Measurements from ENCODE around the gene CIITA. TPM values are rescaled to one million over a fixed set of nuclear protein-coding genes. Genes with fewer than 3 reads are reported as not detected.

Gene CIITA
- total and polyA plus RNA-seq, 9 of the 15 experiments (the other 6 are each of a cell fraction or from before 2014, with no cell fraction given) = 0.01 to 0.20 (median 0.11) TPM; not detected in 4

DNA sequence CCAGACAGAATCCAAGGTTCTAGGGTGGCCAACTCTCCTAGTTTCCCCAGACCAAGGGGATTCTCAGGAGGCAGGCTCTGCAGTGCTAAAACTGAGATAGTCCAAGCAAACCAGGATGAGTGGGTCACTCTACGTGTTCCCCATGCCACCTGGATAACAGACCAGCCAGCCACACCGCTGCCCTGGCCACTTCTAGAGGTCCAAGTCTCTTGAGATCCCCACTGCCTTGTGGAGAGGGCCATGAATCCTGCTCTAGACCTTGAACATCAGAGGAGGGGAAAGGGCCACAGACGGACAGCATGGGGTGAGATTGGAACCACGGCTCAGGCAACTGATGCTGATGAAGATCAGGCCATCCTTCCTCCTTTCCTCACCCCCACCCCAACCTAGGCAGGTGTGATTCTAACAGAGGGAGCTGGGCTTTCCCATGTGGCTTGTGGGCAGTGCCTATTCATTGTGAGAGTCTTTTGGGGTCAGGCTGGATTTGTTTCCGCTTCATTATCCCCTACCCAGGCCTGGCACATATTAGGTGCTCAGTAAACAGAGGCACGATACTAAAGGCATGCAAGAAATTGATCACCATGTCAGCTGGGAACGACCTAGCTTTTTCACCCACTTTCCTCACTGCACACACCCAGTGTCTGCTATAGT is 41.6 kb upstream of the CIITA start:
- 0% methylated on average over 6 of the region's 7 CpGs for WGBS (ENCODE audit: insufficient coverage, low coverage, missing lambda C conversion rate)
- CTCF ChIA-PET (ENCODE audit: low intra/inter-chr PET ratio) = no interaction called here
- Histone ChIP-seq H3K27ac (ENCODE audit: extremely low read depth, low read depth, low read length) (no peak overlapping the region), H3K9ac (ENCODE audit: insufficient read depth in 1 of 2, low read depth in 2 of 2, low read length in 2 of 2) (no peak overlapping the region), H3K4me1 (replicated peaks in 1 of 2; ENCODE audit: control insufficient read depth in 2 of 2, insufficient read depth in 2 of 2, low read length in 2 of 2) (no peaks in the 10 kb centered on the region), H3K36me3 (ENCODE audit: control insufficient read depth, insufficient read depth, low read length) (no peaks in the 10 kb centered on the region), H3K4me2 (ENCODE audit: insufficient read depth, low read length) (no peak overlapping the region), H3K79me2 (ENCODE audit: control insufficient read depth, insufficient read depth, low read length) (no peaks in the 10 kb centered on the region), H4K20me1 (replicated peaks; ENCODE audit: control insufficient read depth, insufficient read depth, low read length) (no peaks in the 10 kb centered on the region), H3K4me3 (no peak overlapping the region), H3K9me1 (ENCODE audit: control insufficient read depth, insufficient read depth, low read length) (no peaks in the 10 kb centered on the region), H3K9me3 (replicated peaks; ENCODE audit: control insufficient read depth, insufficient read depth, low read depth, low read length) (no peaks in the 10 kb centered on the region), H2AFZ (ENCODE audit: low read depth, low read length) (no peak overlapping the region), H3K27me3 (ENCODE audit: control insufficient read depth in 2 of 2, insufficient read depth in 2 of 2, low read length in 2 of 2) (peaks cover 12 to 16% of the 10 kb centered on the region in 2 experiments; a peak in 4 of 5 replicates)
- BruUV-seq (replicated peaks) = no TSS peak
- in situ Hi-C loops (cut with MboI) = no loop called here
- TF ChIP-seq KLF13 (tag; IDR thresholded peaks at IDR 0.05; ENCODE audit: borderline replicate concordance, low read depth) (no peak), ZNF146 (CRISPR knock-in tag; IDR thresholded peaks at IDR 0.05; ENCODE audit: unreplicated experiment) (no peak), BHLHE40 (IDR thresholded peaks at IDR 0.05; ENCODE audit: low read length) (no peak), LCOR (CRISPR knock-in tag; IDR thresholded peaks at IDR 0.05) (no peak), SREBF2 (CRISPR knock-in tag; IDR thresholded peaks at IDR 0.05) (no peak), SMARCC2 (IDR thresholded peaks at IDR 0.05; ENCODE audit: low read depth) (no peak)
- TF ChIP-seq, protein P1, sequence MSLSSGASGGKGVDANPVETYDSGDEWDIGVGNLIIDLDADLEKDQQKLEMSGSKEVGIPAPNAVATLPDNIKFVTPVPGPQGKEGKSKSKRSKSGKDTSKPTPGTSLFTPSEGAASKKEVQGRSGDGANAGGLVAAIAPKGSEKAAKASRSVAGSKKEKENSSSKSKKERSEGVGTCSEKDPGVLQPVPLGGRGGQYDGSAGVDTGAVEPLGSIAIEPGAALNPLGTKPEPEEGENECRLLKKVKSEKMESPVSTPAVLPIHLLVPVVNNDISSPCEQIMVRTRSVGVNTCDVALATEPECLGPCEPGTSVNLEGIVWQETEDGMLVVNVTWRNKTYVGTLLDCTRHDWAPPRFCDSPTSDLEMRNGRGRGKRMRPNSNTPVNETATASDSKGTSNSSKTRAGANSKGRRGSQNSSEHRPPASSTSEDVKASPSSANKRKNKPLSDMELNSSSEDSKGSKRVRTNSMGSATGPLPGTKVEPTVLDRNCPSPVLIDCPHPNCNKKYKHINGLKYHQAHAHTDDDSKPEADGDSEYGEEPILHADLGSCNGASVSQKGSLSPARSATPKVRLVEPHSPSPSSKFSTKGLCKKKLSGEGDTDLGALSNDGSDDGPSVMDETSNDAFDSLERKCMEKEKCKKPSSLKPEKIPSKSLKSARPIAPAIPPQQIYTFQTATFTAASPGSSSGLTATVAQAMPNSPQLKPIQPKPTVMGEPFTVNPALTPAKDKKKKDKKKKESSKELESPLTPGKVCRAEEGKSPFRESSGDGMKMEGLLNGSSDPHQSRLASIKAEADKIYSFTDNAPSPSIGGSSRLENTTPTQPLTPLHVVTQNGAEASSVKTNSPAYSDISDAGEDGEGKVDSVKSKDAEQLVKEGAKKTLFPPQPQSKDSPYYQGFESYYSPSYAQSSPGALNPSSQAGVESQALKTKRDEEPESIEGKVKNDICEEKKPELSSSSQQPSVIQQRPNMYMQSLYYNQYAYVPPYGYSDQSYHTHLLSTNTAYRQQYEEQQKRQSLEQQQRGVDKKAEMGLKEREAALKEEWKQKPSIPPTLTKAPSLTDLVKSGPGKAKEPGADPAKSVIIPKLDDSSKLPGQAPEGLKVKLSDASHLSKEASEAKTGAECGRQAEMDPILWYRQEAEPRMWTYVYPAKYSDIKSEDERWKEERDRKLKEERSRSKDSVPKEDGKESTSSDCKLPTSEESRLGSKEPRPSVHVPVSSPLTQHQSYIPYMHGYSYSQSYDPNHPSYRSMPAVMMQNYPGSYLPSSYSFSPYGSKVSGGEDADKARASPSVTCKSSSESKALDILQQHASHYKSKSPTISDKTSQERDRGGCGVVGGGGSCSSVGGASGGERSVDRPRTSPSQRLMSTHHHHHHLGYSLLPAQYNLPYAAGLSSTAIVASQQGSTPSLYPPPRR (CRISPR knock-in tag; IDR thresholded peaks at IDR 0.05; ENCODE audit: borderline replicate concordance) = no peak
- POLR2A ChIA-PET = interaction anchor here (0.6 kb wide), 1 partner anchor 60 kb away, joined by 3 read pairs; no protein-coding TSS in a partner anchor
- ATAC-seq (no peak), FAIRE-seq (no peak), DNase-seq (ENCODE audit: extremely low read depth in 1 of 4, low spot score in 3 of 4) (no peak)
- intact Hi-C loops (cut with micrococcal nuclease) = no loop called here
